ENCODE data around the gene ZNF208.
"Not testable (repeated sequence)": the region's sequence is repeated elsewhere in the genome, so short reads cannot be mapped to it uniquely, and the experiment has no call there.

ZNF208 gene

GRCh38 chr19:22010437-22011143 lies at the start of gene ZNF208:
TSS of gene ZNF208 (minus strand) at chr19:22010943. CDS start at chr19:22010794, 149 bp downstream.
- not testable (repeated sequence) for DNase-seq

GRCh38 chr19:22052644-22053013 lies 41.9 kb upstream of the ZNF208 start:
- DNase-seq: no peak

GRCh38 chr19:22041151-22041550 lies 30.4 kb upstream of the ZNF208 start:
- not testable (repeated sequence) for DNase-seq

GRCh38 chr19:22030680-22031079 lies 19.9 kb upstream of the ZNF208 start:
- DNase-seq: no peak

GRCh38 chr19:22026687-22027086 lies 15.9 kb upstream of the ZNF208 start:
- no peak for DNase-seq

- not testable (repeated sequence) for DNase-seq
These were observed 14.8 kb upstream of the ZNF208 start for GRCh38 chr19:22025539-22025938.

- no peak for DNase-seq
These were observed 40.3 kb downstream of the ZNF208 start for GRCh38 chr19:21970466-21970865.

- no peak for DNase-seq
These were observed 63.0 kb downstream of the ZNF208 start for GRCh38 chr19:21947775-21948174.

GRCh38 chr19:21940684-21941083 lies 70.1 kb downstream of the ZNF208 start:
- no peak for DNase-seq

GRCh38 chr19:21934593-21934992 lies 76.2 kb downstream of the ZNF208 start:
- DNase-seq: no peak

- DNase-seq: no peak
These were observed 76.6 kb downstream of the ZNF208 start for GRCh38 chr19:21934131-21934530.

GRCh38 chr19:21922276-21922675 lies 88.5 kb downstream of the ZNF208 start:
- no peak for DNase-seq

GRCh38 chr19:21921691-21922180 lies 89.0 kb downstream of the ZNF208 start:
- DNase-seq: no peak

- DNase-seq: no peak
These were observed 95.3 kb downstream of the ZNF208 start for GRCh38 chr19:21915411-21915810.

- DNase-seq: no peak
These were observed 98.1 kb downstream of the ZNF208 start for GRCh38 chr19:21912654-21913053.

GRCh38 chr19:21910318-21910717 lies 100.4 kb downstream of the ZNF208 start:
- no peak for DNase-seq

GRCh38 chr19:21908066-21908465 lies 102.7 kb downstream of the ZNF208 start:
- no peak for DNase-seq

- DNase-seq: no peak
These were observed 103.2 kb downstream of the ZNF208 start for GRCh38 chr19:21907516-21907915.

GRCh38 chr19:21902571-21902970 lies 108.2 kb downstream of the ZNF208 start:
- DNase-seq: no peak

GRCh38 chr19:21901861-21902260 lies 108.9 kb downstream of the ZNF208 start:
- DNase-seq: no peak

GRCh38 chr19:21900401-21900800 lies 110.3 kb downstream of the ZNF208 start:
- no peak for DNase-seq

- no peak for DNase-seq
These were observed 119.7 kb downstream of the ZNF208 start for GRCh38 chr19:21891086-21891485.

GRCh38 chr19:21890017-21890416 lies 120.7 kb downstream of the ZNF208 start:
- not testable (repeated sequence) for DNase-seq

- not testable (repeated sequence) for DNase-seq
These were observed 125.2 kb downstream of the ZNF208 start for GRCh38 chr19:21885516-21885915.

GRCh38 chr19:21884786-21885185 lies 126.0 kb downstream of the ZNF208 start:
- DNase-seq: not testable (repeated sequence)

Measured in NCI-H2081 (cell line).